ENCODE results near the gene CELF4.

DNA sequence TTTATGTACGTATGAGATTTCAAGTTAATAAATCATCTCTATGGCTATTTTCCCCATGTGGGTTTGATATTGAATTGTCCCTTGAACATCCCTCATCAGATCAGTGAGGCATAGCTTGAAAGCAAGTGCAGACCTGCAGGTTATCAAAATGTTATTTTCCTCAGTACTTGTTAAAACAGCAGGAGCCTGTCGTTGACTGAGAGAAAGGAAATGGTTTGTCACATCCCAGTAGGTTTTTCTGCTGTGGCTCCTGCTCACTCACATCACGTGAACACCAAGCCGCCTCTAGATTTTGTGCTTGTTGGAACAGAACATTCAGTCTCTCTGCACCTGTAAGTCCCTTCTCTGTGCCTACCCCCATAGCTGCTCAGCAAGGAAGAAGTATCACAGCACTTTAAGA is 340.3 kb downstream of the CELF4 start:
- TF ChIP-seq, protein P1, sequence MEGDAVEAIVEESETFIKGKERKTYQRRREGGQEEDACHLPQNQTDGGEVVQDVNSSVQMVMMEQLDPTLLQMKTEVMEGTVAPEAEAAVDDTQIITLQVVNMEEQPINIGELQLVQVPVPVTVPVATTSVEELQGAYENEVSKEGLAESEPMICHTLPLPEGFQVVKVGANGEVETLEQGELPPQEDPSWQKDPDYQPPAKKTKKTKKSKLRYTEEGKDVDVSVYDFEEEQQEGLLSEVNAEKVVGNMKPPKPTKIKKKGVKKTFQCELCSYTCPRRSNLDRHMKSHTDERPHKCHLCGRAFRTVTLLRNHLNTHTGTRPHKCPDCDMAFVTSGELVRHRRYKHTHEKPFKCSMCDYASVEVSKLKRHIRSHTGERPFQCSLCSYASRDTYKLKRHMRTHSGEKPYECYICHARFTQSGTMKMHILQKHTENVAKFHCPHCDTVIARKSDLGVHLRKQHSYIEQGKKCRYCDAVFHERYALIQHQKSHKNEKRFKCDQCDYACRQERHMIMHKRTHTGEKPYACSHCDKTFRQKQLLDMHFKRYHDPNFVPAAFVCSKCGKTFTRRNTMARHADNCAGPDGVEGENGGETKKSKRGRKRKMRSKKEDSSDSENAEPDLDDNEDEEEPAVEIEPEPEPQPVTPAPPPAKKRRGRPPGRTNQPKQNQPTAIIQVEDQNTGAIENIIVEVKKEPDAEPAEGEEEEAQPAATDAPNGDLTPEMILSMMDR (IDR thresholded peaks at IDR 0.05; ENCODE audit: insufficient read depth, low read length, poor library complexity, severe bottlenecking), result no peak
- no peak for TF ChIP-seq EZH2phosphoT487 (conservative IDR thresholded peaks at IDR 0.05; ENCODE audit: low read length)
